K562 (cell line): ENCODE results near the gene GAL3ST2. TPM values are rescaled to one million over a fixed set of nuclear protein-coding genes. Genes with fewer than 3 reads are reported as not detected.

Experiments used
- C11orf30 ChIP-seq: fragments of 450-650 bp; IDR thresholded peaks from 2 replicates; pipeline ENCODE4 v1.6.1; 2016; ENCODE audit warnings: low read depth, mild to moderate bottlenecking
- EP400 ChIP-seq: fragments of 450-650 bp; IDR thresholded peaks from 2 replicates; pipeline ENCODE4 v1.6.1; 2017; ENCODE audit warnings: antibody characterized with exemption, mild to moderate bottlenecking, moderate library complexity
- ID3 ChIP-seq, 2 experiments: fragments of 250-450 bp in 1 of 2; fragments of 450-650 bp in 1 of 2; sonication (Bioruptor Pico) in 1 of 2; IDR thresholded peaks; 2 replicates each; pipeline versions ENCODE4 v1.6.1 to v1.8.0; 2016 to 2021; ENCODE audit warnings: mild to moderate bottlenecking in 2 of 2, moderate library complexity in 2 of 2, missing compliant biosample characterization in 1 of 2, missing genetic modification characterization in 1 of 2
- IRF2 ChIP-seq: sonication (generic); formaldehyde crosslinking; IDR thresholded peaks from 2 replicates; pipeline ENCODE4 v1.8.1; 2022; ENCODE audit warnings: mild to moderate bottlenecking, missing genetic modification reagents
- L3MBTL2 ChIP-seq: fragments of 450-650 bp; IDR thresholded peaks from 2 replicates; pipeline ENCODE4 v1.6.1; 2016; ENCODE audit warnings: mild to moderate bottlenecking, moderate library complexity
- NFE2L1 ChIP-seq: fragments of 450-650 bp; IDR thresholded peaks from 2 replicates; pipeline ENCODE4 v1.6.1; 2016; ENCODE audit warnings: missing genetic modification characterization, low read depth, mild to moderate bottlenecking, missing compliant biosample characterization, moderate library complexity, borderline replicate concordance
- RNF2 ChIP-seq: sonication (generic); IDR thresholded peaks from 2 replicates; pipeline ENCODE4 v1.6.1; 2016
- SIX5 ChIP-seq, 2 experiments: IDR thresholded peaks; 2 replicates each; pipeline ENCODE4 v1.6.1; 2011; ENCODE audit warnings: low read length in 2 of 2, borderline replicate concordance in 1 of 2, low read depth in 1 of 2, mild to moderate bottlenecking in 1 of 2, moderate library complexity in 1 of 2; ENCODE audit not compliant: insufficient read depth in 1 of 2
- SMARCA4 ChIP-seq: fragments of 450-650 bp; IDR thresholded peaks from 2 replicates; pipeline ENCODE4 v1.6.1; 2016
- ZNF717 ChIP-seq: fragments of 250-450 bp; sonication (Bioruptor Pico); IDR thresholded peaks from 2 replicates; pipeline ENCODE4 v1.5.0; 2021
- polyA plus RNA-seq, 8 experiments: library from polyadenylated mRNA; depleted of rRNA in 4 of 8; stranded (reverse) in 5 of 8; unstranded in 3 of 8; fragments of >200 nt; fragmentation: Nextera tagmentation in 2 of 8; fragmentation: Illumina TruSeq in 1 of 8; extraction: Ambion mirVana in 2 of 8; extraction: Trizol in 1 of 8; gene quantifications; 2 replicates each; pipeline versions ENCODE4 v1.2.1 to v1.2.3, GENCODE V29; 2011 to 2014; ENCODE audit warnings: inconsistent platforms in 1 of 8, missing spikeins in 1 of 8
- total RNA-seq, 7 experiments: library from RNA; depleted of rRNA in 6 of 7; stranded (reverse); fragments of >200 nt in 6 of 7; fragmentation: Illumina TruSeq in 2 of 7; extraction: Trizol in 2 of 7; gene quantifications; 2 replicates each; pipeline versions ENCODE4 v1.2.1 to v1.2.3, GENCODE V29; 2011 to 2021; ENCODE audit warnings: low replicate concordance in 1 of 7
- TF ChIP-seq, protein P1 (sequence below): sonication (generic); formaldehyde crosslinking; IDR thresholded peaks from 2 replicates; pipeline ENCODE4 v1.8.0; 2022; ENCODE audit warnings: missing genetic modification reagents, mild to moderate bottlenecking, borderline replicate concordance
- TF ChIP-seq, protein P2 (sequence below): sonication (generic); IDR thresholded peaks from 2 replicates; pipeline ENCODE4 v1.6.1; 2016

GAL3ST2 gene
- total and polyA plus RNA-seq, 9 of the 15 experiments (the other 6 are each of a cell fraction or from before 2014, with no cell fraction given), result 0.42 TPM; not detected in 8

GRCh38 chr2:241833101-241833663 lies 56.6 kb downstream of the GAL3ST2 start (continued):
- TF ChIP-seq, protein P1, sequence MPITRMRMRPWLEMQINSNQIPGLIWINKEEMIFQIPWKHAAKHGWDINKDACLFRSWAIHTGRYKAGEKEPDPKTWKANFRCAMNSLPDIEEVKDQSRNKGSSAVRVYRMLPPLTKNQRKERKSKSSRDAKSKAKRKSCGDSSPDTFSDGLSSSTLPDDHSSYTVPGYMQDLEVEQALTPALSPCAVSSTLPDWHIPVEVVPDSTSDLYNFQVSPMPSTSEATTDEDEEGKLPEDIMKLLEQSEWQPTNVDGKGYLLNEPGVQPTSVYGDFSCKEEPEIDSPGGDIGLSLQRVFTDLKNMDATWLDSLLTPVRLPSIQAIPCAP (CRISPR knock-in tag), result no peak
- TF ChIP-seq ZNF717 (CRISPR knock-in tag) (no peak), C11orf30 (peak; percentile 97), RNF2 (no peak), IRF2 (no peak), NFE2L1 (tag) (peak; percentile 94), SIX5 (IDR thresholded peaks at IDR 0.05; ENCODE audit: borderline replicate concordance in 1 of 2, insufficient read depth in 1 of 2, low read depth in 1 of 2, low read length in 2 of 2) (no peak), SMARCA4 (peak; percentile 53; the same call in 1 of the 2 replicates), EP400 (no peak), L3MBTL2 (no peak), ID3 (CRISPR knock-in tag; IDR thresholded peaks at IDR 0.05) (no peak), ID3 (tag; IDR thresholded peaks at IDR 0.05) (no peak)
- TF ChIP-seq, protein P2, sequence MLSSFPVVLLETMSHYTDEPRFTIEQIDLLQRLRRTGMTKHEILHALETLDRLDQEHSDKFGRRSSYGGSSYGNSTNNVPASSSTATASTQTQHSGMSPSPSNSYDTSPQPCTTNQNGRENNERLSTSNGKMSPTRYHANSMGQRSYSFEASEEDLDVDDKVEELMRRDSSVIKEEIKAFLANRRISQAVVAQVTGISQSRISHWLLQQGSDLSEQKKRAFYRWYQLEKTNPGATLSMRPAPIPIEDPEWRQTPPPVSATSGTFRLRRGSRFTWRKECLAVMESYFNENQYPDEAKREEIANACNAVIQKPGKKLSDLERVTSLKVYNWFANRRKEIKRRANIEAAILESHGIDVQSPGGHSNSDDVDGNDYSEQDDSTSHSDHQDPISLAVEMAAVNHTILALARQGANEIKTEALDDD, result no peak
